T follicular helper cell (primary cell): ENCODE results near the gene PRKCG.

Experiments used
- DNase-seq: peaks from one replicate; pipeline ENCODE4 v3.0.0-alpha.2; 2020; ENCODE audit warnings: low read depth

Gene PRKCG

GRCh38 chr19:53898636-53899341 lies 16.8 kb downstream of the PRKCG start:
- DNase-seq = no peak

GRCh38 chr19:53900191-53900860 lies 18.3 kb downstream of the PRKCG start:
- no peak for DNase-seq

GRCh38 chr19:53903055-53903680 lies 21.2 kb downstream of the PRKCG start:
- DNase-seq = peak; percentile 25

- no peak for DNase-seq
Observed at GRCh38 chr19:53904909-53905308, 22.9 kb downstream of the PRKCG start.

GRCh38 chr19:53905787-53906186 lies 23.8 kb downstream of the PRKCG start:
- no peak for DNase-seq

- DNase-seq = peak; percentile 49
Observed at GRCh38 chr19:53906211-53907192, 24.5 kb downstream of the PRKCG start.

- no peak for DNase-seq
Observed at GRCh38 chr19:53907193-53907581, 25.2 kb downstream of the PRKCG start.

- no peak for DNase-seq
Observed at GRCh38 chr19:53907690-53908089, 25.7 kb downstream of the PRKCG start.

GRCh38 chr19:53908106-53908934 lies 26.3 kb downstream of the PRKCG start:
- no peak for DNase-seq

GRCh38 chr19:53908935-53909415 lies 27.0 kb downstream of the PRKCG start, which contains the start of gene CACNG7:
CACNG7 (plus strand) TSS chr19:53909278; CDS start chr19:53912832, 3,554 bp downstream.
- no peak for DNase-seq

- no peak for DNase-seq
Observed at GRCh38 chr19:53909471-53910169, 27.6 kb downstream of the PRKCG start.

GRCh38 chr19:53910170-53910518 lies 28.1 kb downstream of the PRKCG start:
- DNase-seq = no peak

GRCh38 chr19:53912653-53913052 lies 30.7 kb downstream of the PRKCG start:
- DNase-seq = no peak

- no peak for DNase-seq
Observed at GRCh38 chr19:53915000-53915399, 33.0 kb downstream of the PRKCG start.

GRCh38 chr19:53916004-53916403 lies 34.0 kb downstream of the PRKCG start:
- no peak for DNase-seq

GRCh38 chr19:53917356-53917755 lies 35.4 kb downstream of the PRKCG start:
- no peak for DNase-seq

GRCh38 chr19:53927739-53928138 lies 45.7 kb downstream of the PRKCG start:
- peak; percentile 23 for DNase-seq

GRCh38 chr19:53936029-53936428 lies 54.0 kb downstream of the PRKCG start:
- DNase-seq = no peak

- no peak for DNase-seq
Observed at GRCh38 chr19:53942001-53942786, 60.2 kb downstream of the PRKCG start.
